ENCODE data around the gene LRCH4. TPM values are rescaled to one million over a fixed set of nuclear protein-coding genes. Genes with fewer than 3 reads are reported as not detected.
A peak's percentile ranks its signal among the peaks of the same experiment; 100 is the strongest.

The LRCH4 gene
- total and polyA plus RNA-seq, 9 of the 15 experiments (the other 6 are each of a cell fraction or from before 2014, with no cell fraction given): 0.06 to 63.3 (median 15.0) TPM

DNA sequence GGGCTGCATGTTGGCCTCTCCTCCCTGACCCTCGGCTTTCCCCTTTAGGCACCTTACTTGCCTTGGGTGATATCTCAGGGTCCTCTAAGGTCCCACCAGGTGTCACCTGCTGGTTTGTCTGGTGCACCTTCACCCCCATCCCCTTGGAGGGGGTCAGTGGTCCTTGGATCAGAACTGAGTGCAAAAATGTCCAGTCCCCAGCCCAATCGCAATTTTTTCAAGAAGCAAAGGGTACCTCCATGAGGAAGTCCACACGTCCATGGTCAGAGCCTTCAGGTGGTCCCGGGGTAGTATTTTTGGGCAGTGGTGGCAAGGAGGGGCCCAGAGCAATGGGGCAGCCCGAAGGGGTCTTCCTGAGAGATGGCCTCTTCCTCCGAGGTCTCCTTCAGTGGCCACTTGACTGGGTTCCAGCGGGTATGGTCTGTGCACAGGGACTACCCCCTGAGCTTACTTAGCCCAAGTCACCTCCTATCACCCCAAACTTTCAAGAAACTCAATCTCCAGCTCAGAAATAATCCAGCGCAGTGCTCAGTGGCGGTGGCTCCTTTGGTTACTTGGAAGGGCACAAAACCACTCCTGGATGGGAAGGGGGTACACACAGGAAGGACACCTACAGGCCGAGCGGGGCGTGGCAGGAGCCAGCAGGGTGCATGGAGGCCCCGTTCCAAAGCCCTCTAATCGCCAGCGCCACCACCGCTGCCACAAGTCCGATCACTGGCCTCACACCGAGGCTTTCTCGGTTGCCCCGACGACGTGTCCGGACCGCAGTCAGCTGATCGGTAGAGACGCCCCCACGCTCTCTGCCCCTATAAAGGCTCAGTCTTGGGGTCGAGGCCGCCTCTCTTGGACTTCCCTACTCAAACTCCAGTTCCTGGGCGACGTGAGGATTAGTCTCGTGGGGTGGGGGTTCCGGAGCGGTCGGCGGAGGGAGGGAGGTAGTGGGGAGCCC lies 16.8 kb downstream of the LRCH4 start (continued):
- TF ChIP-seq GABPB2 (CRISPR knock-in tag; conservative IDR thresholded peaks at IDR 0.05): no peak
- TF ChIP-seq WHSC1 (IDR thresholded peaks at IDR 0.05; ENCODE audit: low read length): no peak
- TF ChIP-seq CC2D1A (IDR thresholded peaks at IDR 0.05): 0 out of 2 replicates have a peak, but pooled peaks have one; percentile 17
- TF ChIP-seq BHLHE40 (IDR thresholded peaks at IDR 0.05; ENCODE audit: low read length): 0 out of 2 replicates have a peak, but pooled peaks have one; percentile 10
- peak in 1 of 3 experiments; percentile 48 for TF ChIP-seq YY1 (IDR thresholded peaks at IDR 0.05; ENCODE audit: borderline replicate concordance in 1 of 3, control insufficient read depth in 1 of 3, extremely low read depth in 1 of 3, insufficient read depth in 3 of 3, insufficient read length in 1 of 3, insufficient replicate concordance in 2 of 3, low read depth in 1 of 3, low read length in 2 of 3)
- TF ChIP-seq SMC3 (conservative IDR thresholded peaks at IDR 0.05; ENCODE audit: insufficient read depth, low read depth, low read length): peak; percentile 48; the same call in 1 of the 2 replicates
- peak; percentile 30 for TF ChIP-seq HMGN3 (IDR thresholded peaks at IDR 0.05; ENCODE audit: borderline replicate concordance, extremely low read depth, insufficient read length, low read depth, low read length)
- 0 out of 2 replicates have a peak, but pooled peaks have one; percentile 63 for TF ChIP-seq MYNN (IDR thresholded peaks at IDR 0.05)
- TF ChIP-seq MYNN (CRISPR knock-in tag; IDR thresholded peaks at IDR 0.05): no peak
- TF ChIP-seq, protein P1, sequence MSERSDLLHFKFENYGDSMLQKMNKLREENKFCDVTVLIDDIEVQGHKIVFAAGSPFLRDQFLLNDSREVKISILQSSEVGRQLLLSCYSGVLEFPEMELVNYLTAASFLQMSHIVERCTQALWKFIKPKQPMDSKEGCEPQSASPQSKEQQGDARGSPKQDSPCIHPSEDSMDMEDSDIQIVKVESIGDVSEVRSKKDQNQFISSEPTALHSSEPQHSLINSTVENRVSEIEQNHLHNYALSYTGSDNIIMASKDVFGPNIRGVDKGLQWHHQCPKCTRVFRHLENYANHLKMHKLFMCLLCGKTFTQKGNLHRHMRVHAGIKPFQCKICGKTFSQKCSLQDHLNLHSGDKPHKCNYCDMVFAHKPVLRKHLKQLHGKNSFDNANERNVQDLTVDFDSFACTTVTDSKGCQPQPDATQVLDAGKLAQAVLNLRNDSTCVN (CRISPR knock-in tag; IDR thresholded peaks at IDR 0.05): no peak
- no peak for TF ChIP-seq CBX8 (IDR thresholded peaks at IDR 0.05; ENCODE audit: borderline replicate concordance, extremely low read depth, low read depth, low read length, poor library complexity, severe bottlenecking)
- TF ChIP-seq, protein P2, sequence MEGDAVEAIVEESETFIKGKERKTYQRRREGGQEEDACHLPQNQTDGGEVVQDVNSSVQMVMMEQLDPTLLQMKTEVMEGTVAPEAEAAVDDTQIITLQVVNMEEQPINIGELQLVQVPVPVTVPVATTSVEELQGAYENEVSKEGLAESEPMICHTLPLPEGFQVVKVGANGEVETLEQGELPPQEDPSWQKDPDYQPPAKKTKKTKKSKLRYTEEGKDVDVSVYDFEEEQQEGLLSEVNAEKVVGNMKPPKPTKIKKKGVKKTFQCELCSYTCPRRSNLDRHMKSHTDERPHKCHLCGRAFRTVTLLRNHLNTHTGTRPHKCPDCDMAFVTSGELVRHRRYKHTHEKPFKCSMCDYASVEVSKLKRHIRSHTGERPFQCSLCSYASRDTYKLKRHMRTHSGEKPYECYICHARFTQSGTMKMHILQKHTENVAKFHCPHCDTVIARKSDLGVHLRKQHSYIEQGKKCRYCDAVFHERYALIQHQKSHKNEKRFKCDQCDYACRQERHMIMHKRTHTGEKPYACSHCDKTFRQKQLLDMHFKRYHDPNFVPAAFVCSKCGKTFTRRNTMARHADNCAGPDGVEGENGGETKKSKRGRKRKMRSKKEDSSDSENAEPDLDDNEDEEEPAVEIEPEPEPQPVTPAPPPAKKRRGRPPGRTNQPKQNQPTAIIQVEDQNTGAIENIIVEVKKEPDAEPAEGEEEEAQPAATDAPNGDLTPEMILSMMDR (IDR thresholded peaks at IDR 0.05 in 2 of 3, conservative IDR thresholded peaks at IDR 0.05 in 1 of 3; ENCODE audit: insufficient read depth in 2 of 3, low read depth in 1 of 3, low read length in 3 of 3): peak; percentile 69 to 78 (median 76)
- TF ChIP-seq, protein P3, sequence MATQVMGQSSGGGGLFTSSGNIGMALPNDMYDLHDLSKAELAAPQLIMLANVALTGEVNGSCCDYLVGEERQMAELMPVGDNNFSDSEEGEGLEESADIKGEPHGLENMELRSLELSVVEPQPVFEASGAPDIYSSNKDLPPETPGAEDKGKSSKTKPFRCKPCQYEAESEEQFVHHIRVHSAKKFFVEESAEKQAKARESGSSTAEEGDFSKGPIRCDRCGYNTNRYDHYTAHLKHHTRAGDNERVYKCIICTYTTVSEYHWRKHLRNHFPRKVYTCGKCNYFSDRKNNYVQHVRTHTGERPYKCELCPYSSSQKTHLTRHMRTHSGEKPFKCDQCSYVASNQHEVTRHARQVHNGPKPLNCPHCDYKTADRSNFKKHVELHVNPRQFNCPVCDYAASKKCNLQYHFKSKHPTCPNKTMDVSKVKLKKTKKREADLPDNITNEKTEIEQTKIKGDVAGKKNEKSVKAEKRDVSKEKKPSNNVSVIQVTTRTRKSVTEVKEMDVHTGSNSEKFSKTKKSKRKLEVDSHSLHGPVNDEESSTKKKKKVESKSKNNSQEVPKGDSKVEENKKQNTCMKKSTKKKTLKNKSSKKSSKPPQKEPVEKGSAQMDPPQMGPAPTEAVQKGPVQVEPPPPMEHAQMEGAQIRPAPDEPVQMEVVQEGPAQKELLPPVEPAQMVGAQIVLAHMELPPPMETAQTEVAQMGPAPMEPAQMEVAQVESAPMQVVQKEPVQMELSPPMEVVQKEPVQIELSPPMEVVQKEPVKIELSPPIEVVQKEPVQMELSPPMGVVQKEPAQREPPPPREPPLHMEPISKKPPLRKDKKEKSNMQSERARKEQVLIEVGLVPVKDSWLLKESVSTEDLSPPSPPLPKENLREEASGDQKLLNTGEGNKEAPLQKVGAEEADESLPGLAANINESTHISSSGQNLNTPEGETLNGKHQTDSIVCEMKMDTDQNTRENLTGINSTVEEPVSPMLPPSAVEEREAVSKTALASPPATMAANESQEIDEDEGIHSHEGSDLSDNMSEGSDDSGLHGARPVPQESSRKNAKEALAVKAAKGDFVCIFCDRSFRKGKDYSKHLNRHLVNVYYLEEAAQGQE (IDR thresholded peaks at IDR 0.05; ENCODE audit: borderline replicate concordance): peak; percentile 28
- TF ChIP-seq, protein P3 (CRISPR knock-in tag; IDR thresholded peaks at IDR 0.05; ENCODE audit: low read depth): no peak

Data from K562 (cell line).